Tibial artery (tissue), 4 donors: ENCODE results near the gene CAPN15.

Experiments used
- DNase-seq, 2 donors: peaks; one replicate each; pipeline ENCODE4 v3.0.0-alpha.2; 2019
- H3K27ac ChIP-seq, 2 donors: fragments of 200-600 bp; sonication (generic) in 1 of 2; 1 replicate in 1 of 2; 2 replicates in 1 of 2; pipeline ENCODE4 v1.5.1; 2018 to 2019; ENCODE audit warnings: mild to moderate bottlenecking in 1 of 2
- H3K27me3 ChIP-seq, 2 donors: fragments of 200-600 bp; sonication (generic) in 1 of 2; one replicate each; pipeline versions ENCODE4 v1.5.1 to v1.6.0; 2016 to 2019
- H3K36me3 ChIP-seq, 3 donors: fragments of 200-600 bp; sonication (generic) in 2 of 3; one replicate each; pipeline ENCODE4 v1.5.1; 2016 to 2019; ENCODE audit warnings: mild to moderate bottlenecking in 2 of 3
- H3K4me1 ChIP-seq, 4 donors: fragments of 200-600 bp; sonication (generic) in 2 of 4; 1 replicate in 3 of 4; 2 replicates in 1 of 4; pipeline ENCODE4 v1.5.1; 2016 to 2019
- H3K4me3 ChIP-seq, 2 donors: fragments of 200-600 bp; sonication (generic) in 1 of 2; 1 replicate in 1 of 2; 2 replicates in 1 of 2; pipeline ENCODE4 v1.5.1; 2018 to 2019; ENCODE audit warnings: mild to moderate bottlenecking in 2 of 2
- H3K9me3 ChIP-seq, 3 donors: fragments of 200-600 bp; sonication (generic) in 1 of 3; one replicate each; pipeline ENCODE4 v1.5.1; 2016 to 2019
- intact Hi-C: fragments of 100-400 bp; cut with DNase I; formaldehyde crosslinking; loops from one replicate; pipeline ENCODE4 v1.15.0; 2023; ENCODE audit warnings: low total_unique reads
- TF ChIP-seq, protein P1 (sequence below), 2 experiments: fragments of 200-600 bp in 1 of 2; fragments of 450-650 bp in 1 of 2; IDR thresholded peaks; one replicate each; pipeline ENCODE4 v1.5.1; 2017 to 2019; ENCODE audit warnings: antibody characterized with exemption in 2 of 2, mild to moderate bottlenecking in 1 of 2, moderate library complexity in 1 of 2

The CAPN15 gene

GRCh38 chr16:557463-558297, 30.2 kb downstream of the CAPN15 start:
- Histone ChIP-seq H3K4me1 (peaks cover 0 to 18% (median 9%) of the 10 kb centered on the region in 4 donors), H3K9me3 (no peaks in the 10 kb centered on the region), H3K27me3 (peaks cover 0 to 56% of the 10 kb centered on the region in 2 donors), H3K36me3 (peaks cover 0 to 15% (median 9%) of the 10 kb centered on the region in 3 donors), H3K27ac (no peak overlapping the region), H3K4me3 (no peak overlapping the region)
- TF ChIP-seq, protein P1, sequence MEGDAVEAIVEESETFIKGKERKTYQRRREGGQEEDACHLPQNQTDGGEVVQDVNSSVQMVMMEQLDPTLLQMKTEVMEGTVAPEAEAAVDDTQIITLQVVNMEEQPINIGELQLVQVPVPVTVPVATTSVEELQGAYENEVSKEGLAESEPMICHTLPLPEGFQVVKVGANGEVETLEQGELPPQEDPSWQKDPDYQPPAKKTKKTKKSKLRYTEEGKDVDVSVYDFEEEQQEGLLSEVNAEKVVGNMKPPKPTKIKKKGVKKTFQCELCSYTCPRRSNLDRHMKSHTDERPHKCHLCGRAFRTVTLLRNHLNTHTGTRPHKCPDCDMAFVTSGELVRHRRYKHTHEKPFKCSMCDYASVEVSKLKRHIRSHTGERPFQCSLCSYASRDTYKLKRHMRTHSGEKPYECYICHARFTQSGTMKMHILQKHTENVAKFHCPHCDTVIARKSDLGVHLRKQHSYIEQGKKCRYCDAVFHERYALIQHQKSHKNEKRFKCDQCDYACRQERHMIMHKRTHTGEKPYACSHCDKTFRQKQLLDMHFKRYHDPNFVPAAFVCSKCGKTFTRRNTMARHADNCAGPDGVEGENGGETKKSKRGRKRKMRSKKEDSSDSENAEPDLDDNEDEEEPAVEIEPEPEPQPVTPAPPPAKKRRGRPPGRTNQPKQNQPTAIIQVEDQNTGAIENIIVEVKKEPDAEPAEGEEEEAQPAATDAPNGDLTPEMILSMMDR (IDR thresholded peaks at IDR 0.05), result no peak
- no peak for DNase-seq
- intact Hi-C loops, result no loop called here

DNA sequence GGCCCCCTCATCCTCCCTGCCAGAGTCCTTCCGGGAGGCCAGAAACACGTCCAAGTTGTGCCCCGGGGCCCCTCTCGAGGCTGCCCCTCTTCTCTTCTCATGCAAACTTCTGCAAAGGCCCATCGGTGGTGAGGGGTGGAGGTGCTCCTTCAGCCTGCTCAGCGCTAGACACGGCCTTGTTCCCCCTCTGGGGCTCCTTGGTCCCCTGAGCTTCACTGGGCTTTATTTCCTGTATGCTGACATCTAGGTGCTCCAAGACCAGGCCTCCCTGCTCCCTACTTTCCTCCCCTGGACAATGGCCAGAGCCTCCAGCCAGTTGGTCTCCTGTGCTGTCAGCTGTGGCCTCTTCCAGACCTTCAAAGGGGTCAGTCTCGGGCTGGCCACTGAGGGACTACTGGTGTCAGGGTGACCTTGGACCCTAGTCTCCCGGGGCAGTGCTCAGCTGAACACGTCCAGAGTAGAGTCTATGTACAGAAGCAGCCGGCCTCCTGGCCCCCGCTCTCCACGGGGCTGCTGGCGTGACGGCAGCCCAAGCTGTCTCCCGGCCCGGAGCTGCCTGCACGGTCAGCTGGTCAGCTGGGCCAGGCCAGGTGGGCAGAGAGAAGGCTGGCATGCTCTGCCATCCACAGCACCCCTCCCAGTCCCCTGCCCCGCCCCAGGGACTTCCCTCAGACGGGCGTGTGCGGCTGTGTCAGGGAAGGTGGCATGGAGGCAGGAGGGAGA, 30.9 kb downstream of the CAPN15 start:
- DNase-seq, result no peak
- H3K27ac ChIP-seq, result no peak overlapping the region
- H3K27me3 ChIP-seq, result peaks cover 0 to 61% of the 10 kb centered on the region in 2 donors
- peaks cover 0 to 18% (median 9%) of the 10 kb centered on the region in 4 donors for H3K4me1 ChIP-seq
- intact Hi-C loops, result no loop called here
- TF ChIP-seq, protein P1 (IDR thresholded peaks at IDR 0.05), result no peak
- H3K9me3 ChIP-seq, result no peaks in the 10 kb centered on the region
- no peak overlapping the region for H3K4me3 ChIP-seq
- peaks cover 0 to 7% (median 3%) of the 10 kb centered on the region in 3 donors for H3K36me3 ChIP-seq

GRCh38 chr16:559021-559380, 31.5 kb downstream of the CAPN15 start:
- peaks cover 0 to 18% (median 9%) of the 10 kb centered on the region in 4 donors for H3K4me1 ChIP-seq
- no peak overlapping the region for H3K27ac ChIP-seq
- no peak overlapping the region for H3K4me3 ChIP-seq
- TF ChIP-seq, protein P1 (IDR thresholded peaks at IDR 0.05), result no peak
- DNase-seq, result no peak
- H3K27me3 ChIP-seq, result peaks cover 0 to 67% of the 10 kb centered on the region in 2 donors
- H3K9me3 ChIP-seq, result no peaks in the 10 kb centered on the region
- intact Hi-C loops, result no loop called here
- H3K36me3 ChIP-seq, result peaks cover 0 to 2% (median 0%) of the 10 kb centered on the region in 3 donors

- H3K4me1 ChIP-seq, result peaks cover 0 to 18% (median 9%) of the 10 kb centered on the region in 4 donors
- no peaks in the 10 kb centered on the region for H3K36me3 ChIP-seq
- H3K27ac ChIP-seq, result no peak overlapping the region
- no peaks in the 10 kb centered on the region for H3K9me3 ChIP-seq
- TF ChIP-seq, protein P1 (IDR thresholded peaks at IDR 0.05), result no peak
- DNase-seq, result no peak
- H3K27me3 ChIP-seq, result peaks cover 0 to 73% of the 10 kb centered on the region in 2 donors
- no peak overlapping the region for H3K4me3 ChIP-seq
- intact Hi-C loops, result no loop called here
Observed at GRCh38 chr16:559411-560203, 32.1 kb downstream of the CAPN15 start.

- intact Hi-C loops, result no loop called here
- Histone ChIP-seq H3K27ac (no peak within 1 kb of the TSS), H3K4me3 (no peak within 1 kb of the TSS), H3K4me1 (peaks cover 0 to 20% (median 9%) of the 10 kb centered on the region in 4 donors), H3K36me3 (no peaks in the 10 kb centered on the region), H3K27me3 (peaks cover 0 to 79% of the 10 kb centered on the region in 2 donors), H3K9me3 (no peaks in the 10 kb centered on the region)
- TF ChIP-seq, protein P1 (IDR thresholded peaks at IDR 0.05), result no peak
- DNase-seq, result no peak
Observed at GRCh38 chr16:560204-560700, 32.7 kb downstream of the CAPN15 start, which contains the start of gene PRR35. PRR35 (plus strand) TSS chr16:560394; CDS start chr16:563295, 2,901 bp downstream.
